Thymus (tissue), 11 donors: ENCODE measurements around the gene PDLIM3. TPM values are rescaled to one million over a fixed set of nuclear protein-coding genes. Genes with fewer than 3 reads are reported as not detected.

Experiments
- DNase-seq, 9 donors: peaks; one replicate each; pipeline ENCODE4 v3.0.0-alpha.2; 2013; ENCODE audit warnings: low spot score in 9 of 9, low read depth in 6 of 9, missing footprints in 1 of 9
- H3K27ac ChIP-seq, 2 donors: one replicate each; pipeline ENCODE4 v1.5.1; 2013; ENCODE audit warnings: control low read depth in 1 of 2, low read depth in 1 of 2, low read length in 1 of 2, mild to moderate bottlenecking in 1 of 2, moderate library complexity in 1 of 2
- H3K27me3 ChIP-seq, 2 donors: one replicate each; pipeline ENCODE4 v1.5.1; 2013; ENCODE audit warnings: low read length in 1 of 2; ENCODE audit not compliant: control insufficient read depth in 2 of 2, insufficient read depth in 1 of 2
- H3K36me3 ChIP-seq, 2 donors: one replicate each; pipeline ENCODE4 v1.5.1; 2013; ENCODE audit warnings: low read length in 1 of 2, mild to moderate bottlenecking in 1 of 2, moderate library complexity in 1 of 2; ENCODE audit not compliant: control insufficient read depth in 2 of 2, insufficient read depth in 2 of 2
- H3K4me1 ChIP-seq, 2 donors: one replicate each; pipeline ENCODE4 v1.5.1; 2013; ENCODE audit warnings: low read length in 2 of 2; ENCODE audit not compliant: control insufficient read depth in 2 of 2, insufficient read depth in 2 of 2
- H3K4me3 ChIP-seq, 2 donors: one replicate each; pipeline ENCODE4 v1.5.1; 2013; ENCODE audit warnings: low read length in 2 of 2, control low read depth in 1 of 2, mild to moderate bottlenecking in 1 of 2
- H3K9me3 ChIP-seq, 2 donors: one replicate each; pipeline ENCODE4 v1.5.1; 2013; ENCODE audit warnings: low read length in 1 of 2, mild to moderate bottlenecking in 1 of 2; ENCODE audit not compliant: control insufficient read depth in 2 of 2, insufficient read depth in 1 of 2
- WGBS: extraction: QIAGEN DNeasy Blood & Tissue Kit; methylation state at CpG from one replicate; pipeline ENCODE4 v1.1.7; 2013; 5-methylcytosine and 5-hydroxymethylcytosine counted together
- polyA plus RNA-seq: library from polyadenylated mRNA; stranded (reverse); fragments of 200-250 nt; gene quantifications from one replicate; pipeline ENCODE4 v1.2.3, GENCODE V29; 2013
- total RNA-seq: library from RNA; stranded (reverse); fragments of 120-200 nt; gene quantifications from one replicate; pipeline ENCODE4 v1.2.4, GENCODE V29; 2013
- donor health status: healthy.

PDLIM3 gene
- total and polyA plus RNA-seq, 2 donors = 8.6 to 21.8 TPM

GRCh38 chr4:185470501-185471195 is 64.7 kb downstream of the PDLIM3 start:
- H3K4me3 ChIP-seq = peak overlapping the region; percentile 19 to 42
- DNase-seq = peak in 6 of 9 donors; percentile 8 to 37 (median 22)
- H3K36me3 ChIP-seq = no peaks in the 10 kb centered on the region
- H3K9me3 ChIP-seq = no peaks in the 10 kb centered on the region
- no peak overlapping the region for H3K27ac ChIP-seq
- peaks cover 9 to 10% of the 10 kb centered on the region in 2 donors for H3K4me1 ChIP-seq
- WGBS = 11% methylated on average over 41 of the region's 41 CpGs
- H3K27me3 ChIP-seq = peaks cover 20 to 55% of the 10 kb centered on the region in 2 donors

- 79% methylated on average over 9 of the region's 9 CpGs for WGBS
- peaks cover 20 to 58% of the 10 kb centered on the region in 2 donors for H3K27me3 ChIP-seq
- no peaks in the 10 kb centered on the region for H3K36me3 ChIP-seq
- no peak for DNase-seq
- no peak overlapping the region for H3K4me3 ChIP-seq
- no peaks in the 10 kb centered on the region for H3K9me3 ChIP-seq
- H3K4me1 ChIP-seq = peaks cover 9 to 10% of the 10 kb centered on the region in 2 donors
- H3K27ac ChIP-seq = no peak overlapping the region
Observed at GRCh38 chr4:185469580-185470154, 65.6 kb downstream of the PDLIM3 start.

- 87% methylated on average over 2 of the region's 2 CpGs for WGBS
- Histone ChIP-seq H3K36me3 (no peaks in the 10 kb centered on the region), H3K9me3 (no peaks in the 10 kb centered on the region), H3K27ac (no peak overlapping the region), H3K4me3 (no peak overlapping the region), H3K27me3 (peaks cover 20 to 60% of the 10 kb centered on the region in 2 donors), H3K4me1 (peaks cover 9 to 10% of the 10 kb centered on the region in 2 donors)
- no peak for DNase-seq
Observed at GRCh38 chr4:185468999-185469398, 66.3 kb downstream of the PDLIM3 start.

- no peaks in the 10 kb centered on the region for H3K36me3 ChIP-seq
- H3K27ac ChIP-seq = no peak overlapping the region
- H3K9me3 ChIP-seq = no peaks in the 10 kb centered on the region
- H3K27me3 ChIP-seq = peaks cover 16 to 54% of the 10 kb centered on the region in 2 donors
- H3K4me3 ChIP-seq = no peak overlapping the region
- 90% methylated on average over 8 of the region's 8 CpGs for WGBS
- H3K4me1 ChIP-seq = peaks cover 9 to 10% of the 10 kb centered on the region in 2 donors
- DNase-seq = no peak
Observed at GRCh38 chr4:185467991-185468390, 67.3 kb downstream of the PDLIM3 start.

GRCh38 chr4:185467101-185467500 is 68.2 kb downstream of the PDLIM3 start:
- Histone ChIP-seq H3K9me3 (no peaks in the 10 kb centered on the region), H3K27me3 (peaks cover 15 to 45% of the 10 kb centered on the region in 2 donors), H3K4me1 (peaks cover 9% of the 10 kb centered on the region in 2 donors), H3K27ac (no peak overlapping the region), H3K4me3 (no peak overlapping the region), H3K36me3 (no peaks in the 10 kb centered on the region)
- WGBS = 93% methylated on average over 4 of the region's 4 CpGs
- DNase-seq = no peak

- peaks cover 0 to 2% of the 10 kb centered on the region in 2 donors for H3K4me1 ChIP-seq
- H3K27ac ChIP-seq = no peak overlapping the region
- no peaks in the 10 kb centered on the region for H3K36me3 ChIP-seq
- WGBS = 95% methylated on average over 3 of the region's 3 CpGs
- no peak for DNase-seq
- H3K9me3 ChIP-seq = no peaks in the 10 kb centered on the region
- H3K4me3 ChIP-seq = no peak overlapping the region
- H3K27me3 ChIP-seq = peaks cover 12 to 34% of the 10 kb centered on the region in 2 donors
Observed at GRCh38 chr4:185465707-185466106, 69.6 kb downstream of the PDLIM3 start.

- Histone ChIP-seq H3K9me3 (no peaks in the 10 kb centered on the region), H3K27ac (no peak overlapping the region), H3K4me3 (no peak overlapping the region), H3K36me3 (no peaks in the 10 kb centered on the region), H3K27me3 (peaks cover 10 to 26% of the 10 kb centered on the region in 2 donors), H3K4me1 (no peaks in the 10 kb centered on the region)
- no peak for DNase-seq
- 12% methylated on average over 1 of the region's 1 CpG for WGBS
Observed at GRCh38 chr4:185464887-185465286, 70.4 kb downstream of the PDLIM3 start.

GRCh38 chr4:185464183-185464582 is 71.1 kb downstream of the PDLIM3 start:
- 63% methylated on average over 6 of the region's 6 CpGs for WGBS
- Histone ChIP-seq H3K27ac (no peak overlapping the region), H3K27me3 (peaks cover 6 to 20% of the 10 kb centered on the region in 2 donors)

GRCh38 chr4:185463541-185463940 is 71.8 kb downstream of the PDLIM3 start:
- no peaks in the 10 kb centered on the region for H3K9me3 ChIP-seq
- peaks cover 0 to 14% of the 10 kb centered on the region in 2 donors for H3K27me3 ChIP-seq
- no peak overlapping the region for H3K27ac ChIP-seq
- DNase-seq = no peak
- no peak overlapping the region for H3K4me3 ChIP-seq
- 95% methylated on average over 6 of the region's 6 CpGs for WGBS
- no peaks in the 10 kb centered on the region for H3K4me1 ChIP-seq
- no peaks in the 10 kb centered on the region for H3K36me3 ChIP-seq

More at GRCh38 chr4:185464183-185464582, 71.1 kb downstream of the PDLIM3 start:
- Histone ChIP-seq H3K9me3 (no peaks in the 10 kb centered on the region), H3K36me3 (no peaks in the 10 kb centered on the region), H3K4me3 (no peak overlapping the region), H3K4me1 (no peaks in the 10 kb centered on the region)
- DNase-seq = no peak
